Endothelial cell of umbilical vein (primary cell): ENCODE data around the gene GNPDA2.

Experiments used
- CTCF ChIP-seq, 2 donors: IDR thresholded peaks; 1 replicate in 1 of 2; 2 replicates in 1 of 2; pipeline ENCODE4 v1.5.1; 2011; ENCODE audit warnings: low read length in 2 of 2, mild to moderate bottlenecking in 2 of 2, moderate library complexity in 2 of 2, control low read depth in 1 of 2, inconsistent platforms in 1 of 2, low read depth in 1 of 2; ENCODE audit not compliant: insufficient read depth in 1 of 2; ENCODE audit errors: extremely low read depth in 1 of 2
- EZH2 ChIP-seq: IDR thresholded peaks from 2 replicates; pipeline ENCODE4 v1.6.1; 2012; ENCODE audit warnings: borderline replicate concordance, low read depth, mild to moderate bottlenecking, moderate library complexity, low read length, inconsistent platforms; ENCODE audit not compliant: severe bottlenecking
- JUN ChIP-seq: IDR thresholded peaks from 2 replicates; pipeline ENCODE4 v1.6.1; 2011; ENCODE audit warnings: borderline replicate concordance, low read depth; ENCODE audit not compliant: insufficient read length, insufficient read depth
- MAX ChIP-seq: IDR thresholded peaks from 2 replicates; pipeline ENCODE4 v1.6.1; 2011; ENCODE audit not compliant: insufficient read depth, insufficient read length
- MYC ChIP-seq: IDR thresholded peaks from one replicate; pipeline ENCODE4 v1.6.1; 2011; ENCODE audit warnings: mild to moderate bottlenecking, low read depth, low read length
- POLR2A ChIP-seq: IDR thresholded peaks from 2 replicates; pipeline ENCODE4 v1.6.1; 2012; ENCODE audit warnings: low read depth, mild to moderate bottlenecking, control low read depth, low read length
- POLR2AphosphoS5 ChIP-seq: IDR thresholded peaks from 2 replicates; pipeline ENCODE4 v1.6.1; 2012; ENCODE audit warnings: low read depth, mild to moderate bottlenecking, control low read depth, low read length, moderate library complexity; ENCODE audit not compliant: insufficient read depth

- TF ChIP-seq POLR2A = no peak
- TF ChIP-seq MAX = no peak
- no peak for TF ChIP-seq CTCF (IDR thresholded peaks at IDR 0.05; ENCODE audit: extremely low read depth in 1 of 2, insufficient read depth in 1 of 2, low read depth in 1 of 2, low read length in 2 of 2)
- no peak for TF ChIP-seq POLR2AphosphoS5
- no peak for TF ChIP-seq EZH2
- TF ChIP-seq MYC = no peak
- TF ChIP-seq JUN = no peak
Observed at GRCh38 chr4:44700427-44700826, 25.9 kb downstream of the GNPDA2 start.
